SU-DHL-6 (cell line): Measurements from ENCODE around the gene NSUN7.

Experiments used
- CTCF ChIP-seq: fragments of 200-600 bp; sonication (generic); IDR thresholded peaks from one replicate; pipeline ENCODE4 v1.5.1; 2017; ENCODE audit warnings: antibody characterized with exemption, mild to moderate bottlenecking, low read length, moderate library complexity; ENCODE audit not compliant: insufficient read depth, poor library complexity, severe bottlenecking
- EZH2phosphoT487 ChIP-seq: fragments of 200-600 bp; sonication (generic), shearing (Covaris generic); conservative IDR thresholded peaks from 2 replicates; pipeline ENCODE4 v1.6.1; 2018; ENCODE audit warnings: mild to moderate bottlenecking, antibody characterized with exemption, low read length, moderate library complexity, mixed read lengths

- TF ChIP-seq CTCF, result no peak
- no peak for TF ChIP-seq EZH2phosphoT487
These were observed 81.6 kb downstream of the NSUN7 start for GRCh38 chr4:40831146-40831907.
